Activated CD4-positive, CD25-positive, alpha-beta regulatory T cell treated with anti-CD3 and anti-CD28 coated beads, Interleukin-2, amount 50 U/mL, for 16 hours (primary cell): Measurements from ENCODE around the gene LPP.

ENCODE experiments used
- DNase-seq: peaks from one replicate; pipeline ENCODE4 v3.0.0-alpha.2; 2020; ENCODE audit warnings: low read depth, low spot score

Gene LPP

DNA sequence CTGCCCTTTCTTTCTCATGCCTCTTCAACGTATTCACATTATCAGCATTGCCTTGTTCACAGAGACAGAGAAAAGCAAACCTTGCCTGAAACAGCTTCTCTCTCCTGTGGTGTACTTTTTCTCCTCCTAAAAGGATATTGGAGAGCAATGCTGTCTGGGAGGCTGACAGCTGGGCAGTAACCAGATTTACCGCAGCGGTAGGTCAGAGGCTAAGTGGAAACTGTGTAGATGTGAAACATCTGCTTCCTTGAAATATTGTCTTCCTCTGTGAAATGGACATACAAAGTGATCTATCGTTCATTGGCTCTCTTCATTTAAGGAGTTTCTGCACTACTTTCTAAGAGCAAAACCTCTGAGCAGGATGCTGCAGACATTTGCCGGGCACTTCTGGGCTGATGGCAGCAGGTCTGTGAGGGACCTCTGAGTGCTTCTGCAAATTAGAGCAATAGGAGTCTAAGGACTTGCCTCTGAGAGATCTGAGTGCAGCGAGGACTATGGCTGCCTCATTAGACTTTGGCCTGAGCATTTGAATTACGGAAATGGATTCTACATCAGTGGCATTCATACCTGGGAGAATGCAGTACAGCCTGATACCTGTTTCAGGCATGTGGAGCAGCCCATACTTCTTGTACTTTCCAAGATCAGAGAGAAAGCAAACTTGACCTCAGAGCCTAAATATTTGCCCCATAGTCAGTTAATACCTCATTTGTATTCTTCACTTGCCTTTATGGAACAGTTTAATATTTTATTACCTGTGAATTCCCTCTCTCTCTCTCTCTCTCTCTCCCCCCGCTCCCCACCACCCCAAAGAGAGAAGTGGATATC lies 757.3 kb downstream of the LPP start:
- DNase-seq, result no peak

GRCh38 chr3:188913084-188913483 lies 759.1 kb downstream of the LPP start:
- DNase-seq, result no peak

DNA sequence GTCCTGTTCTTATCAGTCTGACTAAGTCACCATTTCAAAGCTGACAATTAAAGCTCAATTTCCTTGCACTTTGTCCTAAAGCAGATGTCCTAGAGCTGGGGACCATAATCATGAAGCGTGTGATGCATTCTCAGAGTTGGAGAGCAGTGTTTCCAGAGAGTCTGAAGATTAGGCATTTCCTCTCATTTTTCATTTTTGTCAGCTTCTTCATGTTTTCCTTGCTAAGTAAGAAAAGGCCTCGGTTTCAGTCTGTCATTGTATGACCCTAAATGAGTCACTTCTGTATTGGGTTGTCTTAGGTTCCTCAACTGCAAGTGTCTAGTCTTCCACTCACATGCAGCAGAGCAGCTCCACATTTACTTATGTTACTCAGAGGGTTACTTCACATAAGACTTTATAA lies 760.6 kb downstream of the LPP start:
- DNase-seq, result no peak

- no peak for DNase-seq
Measured at GRCh38 chr3:188915127-188915526, 761.2 kb downstream of the LPP start.

GRCh38 chr3:188916934-188917401 lies 763.0 kb downstream of the LPP start:
- DNase-seq, result no peak

DNA sequence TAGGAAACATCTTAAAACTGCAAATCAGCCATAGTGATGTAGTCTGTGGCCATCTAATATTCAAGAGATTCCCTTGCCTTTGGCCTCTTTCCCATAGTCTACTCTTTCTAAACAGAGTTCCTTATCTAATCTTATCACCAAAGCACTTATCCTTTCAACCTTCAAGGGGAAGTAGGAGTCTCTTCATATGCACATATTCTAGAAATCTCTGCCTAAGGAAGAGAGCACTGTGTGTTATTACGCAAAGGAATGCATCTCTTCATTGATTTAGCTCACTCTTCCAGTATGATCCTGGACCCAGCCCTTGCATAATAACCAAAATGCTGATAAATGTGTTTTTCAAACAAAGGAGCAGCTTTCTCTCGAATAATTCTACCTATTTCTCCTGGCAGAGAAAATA lies 764.1 kb downstream of the LPP start:
- no peak for DNase-seq

DNA sequence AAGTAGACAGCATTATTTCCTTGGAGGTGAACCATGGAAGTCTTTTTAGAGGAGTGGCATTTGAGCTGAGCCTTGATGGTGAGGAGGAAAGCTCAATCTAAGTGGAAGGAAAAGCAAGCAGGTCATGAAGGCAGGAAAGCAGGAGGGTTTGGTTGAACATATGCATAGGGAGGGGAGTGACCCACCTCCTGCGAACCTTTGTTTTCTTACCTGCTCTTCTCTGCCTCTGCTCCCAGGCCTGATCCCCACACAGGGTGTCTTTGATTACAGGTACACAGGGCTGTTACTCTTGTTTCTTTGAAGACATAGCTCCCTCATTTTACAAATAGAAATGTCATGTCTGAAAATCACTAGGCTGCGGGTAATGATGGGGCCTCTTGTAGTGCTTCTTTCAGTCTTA lies 769.7 kb downstream of the LPP start:
- DNase-seq, result no peak

DNA sequence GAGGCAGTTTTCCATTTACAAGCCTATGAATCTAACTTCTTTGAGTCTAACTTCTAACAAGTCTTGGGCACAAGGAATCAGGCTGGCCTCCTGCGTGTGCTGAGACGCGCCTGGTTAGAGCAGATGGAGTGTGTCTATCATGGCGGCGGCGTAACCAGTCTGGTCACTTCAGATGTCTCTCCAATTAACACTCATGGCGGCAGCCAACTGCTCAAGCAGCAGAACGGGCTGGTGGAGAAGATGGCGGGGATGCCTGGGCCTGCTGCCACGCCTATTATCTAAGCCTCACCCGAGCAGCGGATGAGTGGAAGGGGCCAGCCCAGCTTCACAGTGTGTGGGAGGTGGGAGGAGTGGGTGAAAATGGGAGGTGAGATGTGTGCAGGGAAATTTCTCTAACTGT lies 771.4 kb downstream of the LPP start:
- no peak for DNase-seq

GRCh38 chr3:188926111-188926510 lies 772.2 kb downstream of the LPP start:
- DNase-seq, result no peak

DNA sequence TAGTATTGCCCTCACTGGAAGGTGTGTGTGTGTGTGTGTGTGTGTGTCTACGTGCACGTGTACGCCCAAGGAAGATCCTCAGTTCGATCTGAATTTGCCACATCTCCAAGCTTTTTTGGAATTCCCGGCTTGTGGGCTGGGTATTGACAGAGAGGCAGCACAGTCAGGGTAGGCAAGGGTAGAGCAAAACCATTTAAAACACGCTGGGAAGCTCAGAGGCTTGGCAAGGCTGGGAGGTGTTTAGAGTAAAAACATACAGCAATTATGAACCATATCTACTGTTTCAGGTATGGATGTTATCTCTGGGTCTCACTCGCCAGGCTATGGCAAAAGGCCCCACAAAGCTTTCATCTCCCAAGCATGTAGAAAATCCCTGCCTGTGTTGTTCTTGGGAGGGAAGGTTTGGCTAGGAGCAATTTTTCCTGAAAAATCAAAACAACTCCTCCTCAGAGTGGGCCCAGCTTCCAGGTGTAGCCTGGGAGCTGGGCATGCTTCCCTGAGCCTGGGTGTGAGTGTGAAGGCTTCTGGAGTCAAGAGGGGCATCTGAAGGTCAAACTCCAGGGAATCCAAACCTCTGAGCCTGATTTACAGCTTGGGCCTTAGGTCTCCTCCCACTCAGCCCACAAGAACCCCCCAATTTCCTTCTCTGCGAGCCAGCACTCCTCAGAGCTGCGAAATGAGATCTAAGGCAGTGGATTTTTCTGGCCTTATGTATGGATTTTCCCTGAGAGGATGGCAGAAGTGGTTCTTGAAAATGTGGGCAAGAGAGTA lies 773.0 kb downstream of the LPP start:
- DNase-seq, result no peak

DNA sequence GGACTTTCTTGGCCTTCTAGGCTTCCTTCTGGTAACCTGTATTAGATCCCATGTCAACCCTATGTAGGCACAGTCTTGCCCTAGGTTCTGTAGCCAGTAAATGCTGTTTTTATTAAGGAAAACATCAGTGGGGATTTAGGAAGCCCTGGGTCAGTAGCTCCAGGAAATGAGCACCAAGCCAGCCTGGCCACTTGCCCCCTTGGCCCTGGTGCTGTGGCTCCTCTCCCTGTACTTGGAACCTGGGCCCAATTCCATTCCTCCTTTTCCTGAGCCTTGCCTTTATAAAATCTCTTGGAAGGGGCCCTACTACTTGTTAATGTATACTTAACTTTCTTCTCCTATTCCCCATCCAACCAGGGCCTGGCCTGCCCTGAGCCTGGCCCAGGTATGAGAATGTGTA lies 774.0 kb downstream of the LPP start:
- DNase-seq, result no peak

GRCh38 chr3:188929137-188929536 lies 775.2 kb downstream of the LPP start:
- no peak for DNase-seq

GRCh38 chr3:188931036-188931435 lies 777.1 kb downstream of the LPP start:
- no peak for DNase-seq

GRCh38 chr3:188931531-188931930 lies 777.6 kb downstream of the LPP start:
- no peak for DNase-seq

GRCh38 chr3:188934989-188935388 lies 781.0 kb downstream of the LPP start:
- DNase-seq, result no peak

DNA sequence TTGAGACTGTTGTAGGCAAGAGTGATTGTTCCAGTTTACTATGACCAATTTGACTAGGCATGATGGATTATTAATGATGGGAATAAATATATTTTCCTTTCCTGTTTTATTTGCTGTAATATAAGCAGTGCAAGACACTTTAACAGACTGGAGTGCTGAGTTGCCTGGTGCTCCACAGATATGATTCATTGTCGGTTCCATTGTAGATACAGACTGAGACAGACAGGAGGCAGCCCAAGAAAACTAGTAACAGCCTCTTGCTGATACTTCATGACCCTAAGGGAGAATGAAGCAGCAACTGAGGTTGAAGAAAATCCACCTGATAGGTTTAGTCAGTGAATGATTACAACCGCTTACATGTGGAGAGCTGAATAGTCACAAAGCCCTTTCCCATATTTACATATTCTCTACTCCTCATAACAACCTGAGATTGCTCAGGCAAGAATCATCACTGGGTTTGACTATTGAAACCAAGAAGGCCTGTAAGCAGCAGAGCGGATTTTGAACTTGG lies 782.7 kb downstream of the LPP start:
- no peak for DNase-seq

DNA sequence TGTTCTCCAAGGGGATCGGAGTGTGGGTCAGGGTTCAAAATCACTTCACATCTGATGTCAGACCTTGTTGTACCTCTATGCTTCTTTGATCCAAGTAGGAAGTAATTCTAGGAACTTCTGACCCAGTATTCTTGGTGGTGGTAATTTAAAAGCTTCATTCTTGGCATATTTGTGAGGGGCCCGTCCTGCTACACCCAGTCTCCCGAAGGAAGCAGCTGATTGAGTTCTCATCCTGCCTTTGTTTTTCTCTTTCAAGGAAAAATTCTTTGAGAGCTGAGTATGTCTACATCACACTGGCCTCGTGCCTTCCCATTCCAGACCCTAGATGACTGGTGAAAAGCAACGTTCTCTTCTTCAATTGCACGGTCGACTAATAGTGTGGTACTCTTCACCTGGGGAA lies 783.4 kb downstream of the LPP start:
- no peak for DNase-seq

DNA sequence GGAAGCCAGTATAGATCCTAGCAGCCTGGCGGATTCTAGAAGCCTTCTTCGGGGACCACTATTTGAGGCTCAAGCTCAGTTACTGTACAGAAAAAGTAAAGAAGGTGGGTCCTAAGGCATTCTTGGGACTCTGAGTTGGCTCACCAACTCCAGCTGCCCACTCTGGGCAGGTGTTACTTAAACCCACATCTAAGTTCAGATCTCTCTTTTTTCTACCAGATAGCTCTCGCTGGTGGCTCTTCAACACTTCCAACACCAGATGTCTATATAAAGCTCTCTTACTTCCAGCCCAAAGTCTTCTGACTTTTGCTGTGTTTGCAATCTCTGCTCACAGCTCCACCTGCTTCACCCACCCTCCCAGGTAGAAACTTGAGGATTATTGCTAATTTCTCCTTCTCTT lies 785.0 kb downstream of the LPP start:
- DNase-seq, result no peak

- DNase-seq, result no peak
Measured at GRCh38 chr3:188939814-188940572, 786.0 kb downstream of the LPP start.
